ENCODE results near the gene POU2F2.

DNA sequence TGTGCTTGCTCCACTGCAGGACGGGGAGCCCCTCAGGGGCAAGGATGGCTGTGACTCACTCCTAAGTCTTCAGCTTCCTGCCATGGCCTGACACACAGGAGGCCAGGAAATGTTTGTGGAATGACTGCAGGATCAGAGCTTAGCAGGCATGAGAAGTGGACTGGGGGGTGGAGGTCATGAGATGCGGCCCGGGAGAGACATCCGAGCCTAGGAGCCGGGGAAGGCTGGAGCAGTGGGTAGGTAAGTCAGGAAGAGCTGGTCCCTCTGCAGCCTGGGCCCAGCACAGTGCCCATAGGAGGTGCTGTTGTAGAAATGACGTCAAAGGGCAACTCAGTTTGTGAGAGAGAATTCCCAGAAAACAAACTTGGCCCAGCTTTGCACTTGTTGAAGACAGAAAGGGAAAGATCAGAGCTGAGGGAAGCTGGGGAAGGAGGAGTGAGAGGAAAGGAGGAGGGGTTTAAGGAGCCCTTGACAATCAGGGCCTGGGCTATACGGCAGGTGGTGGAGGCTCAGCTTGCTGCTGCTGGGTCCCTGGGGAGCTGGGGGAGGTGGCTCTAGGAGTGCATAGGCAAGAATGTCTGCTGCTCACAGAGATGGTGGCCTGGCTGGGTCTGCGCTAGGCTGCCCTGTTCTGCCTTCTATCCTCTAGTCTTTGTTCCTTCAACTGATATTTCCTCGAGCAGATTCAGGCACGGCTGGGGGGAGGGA, 18.5 kb downstream of the POU2F2 start:
- TF ChIP-seq ZC3H10 (CRISPR knock-in tag; IDR thresholded peaks at IDR 0.05) (no peak), ARNTL (CRISPR knock-in tag; IDR thresholded peaks at IDR 0.05; ENCODE audit: borderline replicate concordance, low read depth) (no peak), ZNF8 (CRISPR knock-in tag; IDR thresholded peaks at IDR 0.05) (no peak)
- TF ChIP-seq, protein P1, sequence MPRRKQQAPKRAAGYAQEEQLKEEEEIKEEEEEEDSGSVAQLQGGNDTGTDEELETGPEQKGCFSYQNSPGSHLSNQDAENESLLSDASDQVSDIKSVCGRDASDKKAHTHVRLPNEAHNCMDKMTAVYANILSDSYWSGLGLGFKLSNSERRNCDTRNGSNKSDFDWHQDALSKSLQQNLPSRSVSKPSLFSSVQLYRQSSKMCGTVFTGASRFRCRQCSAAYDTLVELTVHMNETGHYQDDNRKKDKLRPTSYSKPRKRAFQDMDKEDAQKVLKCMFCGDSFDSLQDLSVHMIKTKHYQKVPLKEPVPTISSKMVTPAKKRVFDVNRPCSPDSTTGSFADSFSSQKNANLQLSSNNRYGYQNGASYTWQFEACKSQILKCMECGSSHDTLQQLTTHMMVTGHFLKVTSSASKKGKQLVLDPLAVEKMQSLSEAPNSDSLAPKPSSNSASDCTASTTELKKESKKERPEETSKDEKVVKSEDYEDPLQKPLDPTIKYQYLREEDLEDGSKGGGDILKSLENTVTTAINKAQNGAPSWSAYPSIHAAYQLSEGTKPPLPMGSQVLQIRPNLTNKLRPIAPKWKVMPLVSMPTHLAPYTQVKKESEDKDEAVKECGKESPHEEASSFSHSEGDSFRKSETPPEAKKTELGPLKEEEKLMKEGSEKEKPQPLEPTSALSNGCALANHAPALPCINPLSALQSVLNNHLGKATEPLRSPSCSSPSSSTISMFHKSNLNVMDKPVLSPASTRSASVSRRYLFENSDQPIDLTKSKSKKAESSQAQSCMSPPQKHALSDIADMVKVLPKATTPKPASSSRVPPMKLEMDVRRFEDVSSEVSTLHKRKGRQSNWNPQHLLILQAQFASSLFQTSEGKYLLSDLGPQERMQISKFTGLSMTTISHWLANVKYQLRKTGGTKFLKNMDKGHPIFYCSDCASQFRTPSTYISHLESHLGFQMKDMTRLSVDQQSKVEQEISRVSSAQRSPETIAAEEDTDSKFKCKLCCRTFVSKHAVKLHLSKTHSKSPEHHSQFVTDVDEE (CRISPR knock-in tag; IDR thresholded peaks at IDR 0.05) = no peak
